Neuronal stem cell (in vitro differentiated cells): Measurements from ENCODE around the gene SERPINI2.

Experiments
- DNase-seq: peaks from one replicate; pipeline ENCODE4 v3.0.0-alpha.2; 2013; ENCODE audit warnings: low spot score
- H2AFZ ChIP-seq: one replicate; pipeline ENCODE4 v1.6.1; 2013; ENCODE audit warnings: mild to moderate bottlenecking, low read length, inconsistent platforms
- H2AK5ac ChIP-seq: 2 replicates; pipeline ENCODE4 v1.6.1; 2013; ENCODE audit warnings: low read depth, mild to moderate bottlenecking, inconsistent platforms, low read length, moderate library complexity, mixed read lengths
- H2BK120ac ChIP-seq: 2 replicates; pipeline ENCODE4 v1.6.1; 2013; ENCODE audit warnings: low read depth, mild to moderate bottlenecking, inconsistent platforms, low read length, moderate library complexity, mixed read lengths
- H2BK12ac ChIP-seq: one replicate; pipeline ENCODE4 v1.6.1; 2013; ENCODE audit warnings: low read length, inconsistent platforms
- H2BK15ac ChIP-seq: 2 replicates; pipeline ENCODE4 v1.6.1; 2013; ENCODE audit warnings: mild to moderate bottlenecking, low read length, inconsistent platforms, mixed read lengths
- H2BK5ac ChIP-seq: one replicate; pipeline ENCODE4 v1.6.1; 2013; ENCODE audit warnings: inconsistent platforms, mild to moderate bottlenecking, low read length, moderate library complexity
- H3K14ac ChIP-seq: one replicate; pipeline ENCODE4 v1.6.1; 2013; ENCODE audit warnings: low read length, inconsistent platforms
- H3K18ac ChIP-seq: 2 replicates; pipeline ENCODE4 v1.6.1; 2013; ENCODE audit warnings: low read length, inconsistent platforms
- H3K23ac ChIP-seq: 2 replicates; pipeline ENCODE4 v1.6.1; 2013; ENCODE audit warnings: low read depth, mild to moderate bottlenecking, mixed read lengths, low read length, inconsistent platforms; ENCODE audit not compliant: poor library complexity
- H3K27ac ChIP-seq: replicated peaks from 3 replicates; pipeline ENCODE4 v1.5.1; 2013; ENCODE audit warnings: low read length, inconsistent platforms
- H3K27me3 ChIP-seq, 3 experiments: 2 replicates each; pipeline ENCODE4 v1.6.1; 2013; ENCODE audit warnings: low read length in 3 of 3, mild to moderate bottlenecking in 2 of 3, inconsistent platforms in 1 of 3, low read depth in 1 of 3, mixed read lengths in 1 of 3, moderate library complexity in 1 of 3; ENCODE audit not compliant: control insufficient read depth in 3 of 3, insufficient read depth in 3 of 3
- H3K36me3 ChIP-seq, 2 donors: replicated peaks in 1 of 2; 2 replicates each; pipeline ENCODE4 v1.6.1; 2013; ENCODE audit warnings: low read length in 2 of 2; ENCODE audit not compliant: control insufficient read depth in 2 of 2, insufficient read depth in 2 of 2
- H3K4ac ChIP-seq: 2 replicates; pipeline ENCODE4 v1.6.1; 2013; ENCODE audit warnings: inconsistent platforms, mild to moderate bottlenecking, low read length, moderate library complexity
- H3K4me1 ChIP-seq, 2 donors: 1 replicate in 1 of 2; 2 replicates in 1 of 2; pipeline ENCODE4 v1.6.1; 2013; ENCODE audit warnings: low read length in 2 of 2, low read depth in 1 of 2; ENCODE audit not compliant: control insufficient read depth in 2 of 2, insufficient read depth in 1 of 2
- H3K4me2 ChIP-seq: one replicate; pipeline ENCODE4 v1.6.1; 2013; ENCODE audit warnings: mild to moderate bottlenecking, low read length, inconsistent platforms; ENCODE audit not compliant: insufficient read depth, poor library complexity, severe bottlenecking
- H3K4me3 ChIP-seq, 2 donors: 2 replicates each; pipeline ENCODE4 v1.5.1; 2013; ENCODE audit warnings: low read length in 2 of 2, mild to moderate bottlenecking in 2 of 2, inconsistent platforms in 1 of 2, moderate library complexity in 1 of 2
- H3K79me1 ChIP-seq: one replicate; pipeline ENCODE4 v1.6.1; 2013; ENCODE audit warnings: low read depth, mild to moderate bottlenecking, inconsistent platforms, low read length, moderate library complexity
- H3K9ac ChIP-seq: one replicate; pipeline ENCODE4 v1.6.1; 2013; ENCODE audit warnings: mild to moderate bottlenecking, low read depth, low read length, inconsistent platforms; ENCODE audit not compliant: poor library complexity
- H3K9me3 ChIP-seq, 2 donors: replicated peaks in 1 of 2; 2 replicates each; pipeline versions ENCODE3 to v1.6.1; 2013; ENCODE audit warnings: low read length in 2 of 2, mild to moderate bottlenecking in 2 of 2, inconsistent platforms in 1 of 2, low read depth in 1 of 2, mixed read lengths in 1 of 2, moderate library complexity in 1 of 2; ENCODE audit not compliant: control insufficient read depth in 2 of 2, insufficient read depth in 1 of 2
- H4K8ac ChIP-seq: one replicate; pipeline ENCODE4 v1.6.1; 2013; ENCODE audit warnings: low read depth, mild to moderate bottlenecking, inconsistent platforms, low read length, moderate library complexity
- H4K91ac ChIP-seq: one replicate; pipeline ENCODE4 v1.6.1; 2013; ENCODE audit warnings: low read length, low read depth, mild to moderate bottlenecking, inconsistent platforms; ENCODE audit not compliant: poor library complexity
- WGBS, 2 donors: extraction: QIAGEN DNeasy Blood & Tissue Kit; methylation state at CpG; one replicate each; pipeline ENCODE4 v1.1.7; 2013; ENCODE audit warnings: missing lambda C conversion rate in 2 of 2, mixed read lengths in 1 of 2; ENCODE audit not compliant: insufficient read length in 2 of 2, insufficient replicate concordance in 1 of 2; ENCODE audit errors: extremely low coverage in 2 of 2; 5-methylcytosine and 5-hydroxymethylcytosine counted together

SERPINI2 gene

GRCh38 chr3:167502401-167502800, 28.6 kb upstream of the SERPINI2 start:
- Histone ChIP-seq H4K91ac (no peak overlapping the region), H3K36me3 (no peaks in the 10 kb centered on the region), H3K14ac (no peak overlapping the region), H2AK5ac (no peak overlapping the region), H3K27ac (no peak overlapping the region), H3K4me2 (no peak overlapping the region), H3K9ac (no peak overlapping the region), H3K4me1 (no peaks in the 10 kb centered on the region), H3K4me3 (no peak overlapping the region), H2BK15ac (no peak overlapping the region), H2BK120ac (no peak overlapping the region), H3K23ac (no peak overlapping the region), H3K27me3 (no peaks in the 10 kb centered on the region), H4K8ac (no peak overlapping the region), H3K9me3 (no peaks in the 10 kb centered on the region), H3K79me1 (no peaks in the 10 kb centered on the region), H3K4ac (no peak overlapping the region), H2AFZ (no peak overlapping the region), H2BK5ac (no peak overlapping the region), H2BK12ac (no peak overlapping the region), H3K18ac (no peak overlapping the region)
- no CpG with 5 or more reads among the region's 2 CpGs for WGBS, 2 donors
- no peak for DNase-seq

GRCh38 chr3:167501941-167502340, 28.1 kb upstream of the SERPINI2 start:
- Histone ChIP-seq H4K8ac (no peak overlapping the region), H3K9ac (no peak overlapping the region), H2AFZ (no peak overlapping the region), H3K27me3 (no peaks in the 10 kb centered on the region), H3K4me1 (no peaks in the 10 kb centered on the region), H3K4ac (no peak overlapping the region), H2AK5ac (no peak overlapping the region), H3K27ac (no peak overlapping the region), H3K9me3 (no peaks in the 10 kb centered on the region), H3K36me3 (no peaks in the 10 kb centered on the region), H2BK15ac (no peak overlapping the region), H2BK120ac (no peak overlapping the region), H2BK5ac (no peak overlapping the region), H3K79me1 (no peaks in the 10 kb centered on the region), H4K91ac (no peak overlapping the region), H3K4me2 (no peak overlapping the region), H2BK12ac (no peak overlapping the region), H3K14ac (no peak overlapping the region), H3K23ac (no peak overlapping the region), H3K4me3 (no peak overlapping the region), H3K18ac (no peak overlapping the region)
- DNase-seq = no peak
- WGBS, 2 donors = no CpG with 5 or more reads among the region's 3 CpGs

- H3K4me3 ChIP-seq = no peak overlapping the region
- H3K9ac ChIP-seq = no peak overlapping the region
- H3K4me1 ChIP-seq = no peaks in the 10 kb centered on the region
- H2BK120ac ChIP-seq = no peak overlapping the region
- H2BK5ac ChIP-seq = no peak overlapping the region
- no peak overlapping the region for H3K18ac ChIP-seq
- H3K23ac ChIP-seq = no peak overlapping the region
- H3K9me3 ChIP-seq = no peaks in the 10 kb centered on the region
- no peak overlapping the region for H4K8ac ChIP-seq
- DNase-seq = no peak
- no peak overlapping the region for H2AFZ ChIP-seq
- H3K27me3 ChIP-seq = no peaks in the 10 kb centered on the region
- no peak overlapping the region for H3K4me2 ChIP-seq
- no peaks in the 10 kb centered on the region for H3K36me3 ChIP-seq
- no peak overlapping the region for H3K27ac ChIP-seq
- no peak overlapping the region for H2BK15ac ChIP-seq
- H3K14ac ChIP-seq = no peak overlapping the region
- H2BK12ac ChIP-seq = no peak overlapping the region
- no CpG with 5 or more reads among the region's 7 CpGs for WGBS, 2 donors
- H4K91ac ChIP-seq = no peak overlapping the region
- no peak overlapping the region for H3K4ac ChIP-seq
- H2AK5ac ChIP-seq = no peak overlapping the region
- H3K79me1 ChIP-seq = no peaks in the 10 kb centered on the region
Observed at GRCh38 chr3:167497903-167498302, 24.1 kb upstream of the SERPINI2 start.

GRCh38 chr3:167493244-167493643, 19.4 kb upstream of the SERPINI2 start:
- Histone ChIP-seq H3K14ac (no peak overlapping the region), H3K9ac (no peak overlapping the region), H3K27me3 (no peaks in the 10 kb centered on the region), H2BK120ac (no peak overlapping the region), H2AFZ (no peak overlapping the region), H4K8ac (no peak overlapping the region), H3K4me1 (no peaks in the 10 kb centered on the region), H2BK5ac (no peak overlapping the region), H3K27ac (no peak overlapping the region), H3K18ac (no peak overlapping the region), H3K4me3 (no peak overlapping the region), H3K9me3 (no peaks in the 10 kb centered on the region), H3K36me3 (no peaks in the 10 kb centered on the region), H2BK12ac (no peak overlapping the region), H3K4me2 (no peak overlapping the region), H2AK5ac (no peak overlapping the region), H2BK15ac (no peak overlapping the region), H3K4ac (no peak overlapping the region), H4K91ac (no peak overlapping the region), H3K23ac (no peak overlapping the region), H3K79me1 (no peaks in the 10 kb centered on the region)
- no peak for DNase-seq
- WGBS, 2 donors = no CpG with 5 or more reads among the region's 3 CpGs
